NCI-H460 (cell line): ENCODE results near the gene C3. TPM values are rescaled to one million over a fixed set of nuclear protein-coding genes. Genes with fewer than 3 reads are reported as not detected.
"Not testable (repeated sequence)": the region's sequence is repeated elsewhere in the genome, so short reads cannot be mapped to it uniquely, and the experiment has no call there.

Source experiments
- DNase-seq: peaks from one replicate; pipeline ENCODE4 v3.0.0-alpha.2; 2016; ENCODE audit warnings: low read depth; ENCODE audit errors: extremely low read depth
- total RNA-seq: library from RNA; depleted of rRNA; stranded (reverse); fragments of >200 nt; shearing (Covaris generic); gene quantifications from 2 replicates; pipeline ENCODE4 v1.2.3, GENCODE V29; 2014

Gene C3
- total RNA-seq, 1 experiment from 2014 or later = 3.5 TPM

DNA sequence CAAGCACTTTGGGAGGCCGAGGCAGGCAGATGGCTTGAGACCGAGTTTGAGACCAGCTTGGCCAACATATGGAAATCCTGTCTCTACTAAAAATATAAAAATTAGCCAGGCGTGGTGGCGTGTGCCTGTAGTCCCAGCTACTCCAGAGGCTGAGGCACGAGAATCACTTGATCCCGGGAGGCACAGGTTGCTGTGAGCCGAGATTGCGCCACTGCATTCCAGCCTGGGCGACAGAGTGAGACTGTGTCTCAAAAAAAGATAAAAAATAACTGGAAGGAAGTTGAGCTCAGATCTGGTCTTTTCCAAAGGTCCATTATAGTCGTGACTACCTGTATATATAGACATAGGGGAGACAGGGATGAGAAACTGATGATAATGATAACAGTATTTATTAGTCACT is 28.1 kb upstream of the C3 start:
- DNase-seq = not testable (repeated sequence)

DNA sequence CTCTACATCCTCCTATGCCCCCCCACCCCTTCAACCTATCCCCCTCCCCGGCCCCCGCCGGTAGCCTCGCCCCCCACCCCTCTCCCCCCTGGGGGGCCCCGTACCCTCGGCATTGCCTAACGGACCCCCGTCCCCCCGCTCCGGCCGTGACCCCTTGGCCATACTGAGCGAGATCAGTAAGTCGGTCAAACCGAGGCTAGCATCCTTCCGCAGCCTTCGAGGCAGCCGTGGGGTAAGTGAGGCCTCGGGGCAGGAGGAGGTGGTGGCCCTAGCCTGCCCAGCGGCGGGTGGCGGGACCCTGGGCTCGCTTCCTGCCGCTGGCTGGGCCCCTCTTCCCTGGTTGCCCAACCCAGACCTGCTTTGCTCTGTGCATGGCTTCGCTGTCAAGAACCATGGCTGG is 25.5 kb upstream of the C3 start:
- no peak for DNase-seq

DNA sequence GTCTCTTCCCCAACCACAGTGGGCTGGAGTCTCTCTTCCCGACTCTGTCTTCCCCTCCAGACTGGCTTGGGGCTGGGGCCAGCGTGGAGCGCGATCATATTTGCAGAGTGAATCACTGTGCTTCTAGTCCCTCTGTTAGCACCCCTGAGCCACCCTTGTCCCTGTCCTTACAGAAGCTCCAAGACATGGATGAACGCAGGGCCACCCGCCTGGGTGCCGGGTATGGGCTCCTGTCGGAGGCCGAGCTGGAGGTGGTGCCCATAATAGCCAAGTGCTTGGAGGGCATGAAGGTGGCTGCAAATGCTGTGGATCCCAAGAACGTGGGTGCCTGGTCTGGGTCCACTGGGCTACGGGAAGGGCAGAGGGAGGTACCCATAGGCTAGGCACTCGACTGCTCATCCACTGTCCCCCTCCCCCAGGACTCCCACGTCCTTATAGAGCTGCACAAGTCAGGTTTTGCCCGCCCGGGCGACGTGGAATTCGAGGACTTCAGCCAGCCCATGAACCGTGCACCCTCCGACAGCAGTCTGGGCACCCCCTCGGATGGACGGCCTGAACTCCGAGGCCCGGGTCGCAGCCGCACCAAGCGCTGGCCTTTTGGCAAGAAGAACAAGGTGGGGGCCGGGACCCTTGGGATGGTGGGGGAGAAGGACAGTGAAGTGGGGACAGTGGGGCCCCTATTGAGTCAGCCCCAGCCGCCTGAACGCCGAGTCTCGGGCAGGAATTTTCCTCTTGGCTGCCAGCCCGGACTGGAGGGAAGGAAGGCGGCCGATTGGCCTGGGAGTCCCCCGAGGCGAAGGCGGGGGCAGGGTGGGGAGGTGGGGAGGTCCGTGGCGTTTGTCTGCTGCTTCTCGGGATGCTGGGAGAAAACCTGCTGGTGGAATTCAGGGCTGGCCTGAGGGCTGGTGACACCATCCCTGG is 24.2 kb upstream of the C3 start:
- peak; percentile 74 for DNase-seq

DNA sequence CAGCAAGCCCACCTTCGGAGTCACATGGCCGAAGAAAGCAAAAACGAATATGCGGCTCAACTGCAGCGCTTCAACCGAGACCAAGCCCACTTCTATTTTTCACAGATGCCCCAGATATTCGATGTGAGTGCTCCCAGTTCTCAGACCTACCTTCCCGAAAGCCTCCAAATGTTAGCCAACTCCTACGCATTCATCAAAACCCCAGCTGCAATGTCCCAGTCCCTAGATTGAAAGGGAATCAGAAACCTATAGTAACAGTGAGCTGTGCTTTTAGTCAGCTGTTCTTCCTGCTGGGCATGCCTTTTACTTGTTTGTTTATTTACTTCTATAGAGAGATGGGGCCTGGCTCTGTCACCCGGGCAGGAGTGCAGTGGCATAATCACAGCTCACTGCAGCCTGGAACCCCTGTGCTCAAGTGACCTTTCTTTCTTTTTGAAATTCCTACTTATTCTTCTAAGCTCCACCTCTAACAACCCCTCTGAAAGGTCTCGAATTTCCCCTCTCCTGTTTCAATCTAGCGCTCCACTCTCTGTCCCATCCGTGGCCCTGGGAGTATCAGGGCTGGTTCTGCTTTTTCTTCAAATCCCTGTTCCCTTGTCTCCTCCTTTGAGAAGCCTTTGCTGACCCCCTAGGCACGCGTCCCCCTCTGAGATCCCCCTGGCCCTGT is 23.4 kb upstream of the C3 start:
- DNase-seq = no peak

DNA sequence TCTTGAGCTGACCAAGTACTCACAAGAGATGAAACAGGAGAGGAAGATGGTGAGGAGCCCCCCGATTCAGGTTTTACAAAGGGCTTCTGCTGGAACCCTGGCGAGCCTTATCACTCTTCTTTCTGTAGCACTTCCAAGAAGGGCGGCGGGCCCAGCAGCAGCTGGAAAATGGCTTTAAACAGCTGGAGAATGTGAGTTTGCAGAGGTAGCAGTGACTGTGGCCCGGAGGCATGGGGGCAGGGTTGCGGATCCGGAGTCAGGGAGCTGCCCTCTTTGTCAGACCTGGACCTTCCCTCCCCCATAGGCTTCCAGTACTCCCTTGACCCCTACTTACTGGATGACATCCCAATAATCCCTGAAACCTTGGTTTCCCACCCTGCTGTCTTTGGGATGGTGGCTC is 22.6 kb upstream of the C3 start:
- DNase-seq = no peak

DNA sequence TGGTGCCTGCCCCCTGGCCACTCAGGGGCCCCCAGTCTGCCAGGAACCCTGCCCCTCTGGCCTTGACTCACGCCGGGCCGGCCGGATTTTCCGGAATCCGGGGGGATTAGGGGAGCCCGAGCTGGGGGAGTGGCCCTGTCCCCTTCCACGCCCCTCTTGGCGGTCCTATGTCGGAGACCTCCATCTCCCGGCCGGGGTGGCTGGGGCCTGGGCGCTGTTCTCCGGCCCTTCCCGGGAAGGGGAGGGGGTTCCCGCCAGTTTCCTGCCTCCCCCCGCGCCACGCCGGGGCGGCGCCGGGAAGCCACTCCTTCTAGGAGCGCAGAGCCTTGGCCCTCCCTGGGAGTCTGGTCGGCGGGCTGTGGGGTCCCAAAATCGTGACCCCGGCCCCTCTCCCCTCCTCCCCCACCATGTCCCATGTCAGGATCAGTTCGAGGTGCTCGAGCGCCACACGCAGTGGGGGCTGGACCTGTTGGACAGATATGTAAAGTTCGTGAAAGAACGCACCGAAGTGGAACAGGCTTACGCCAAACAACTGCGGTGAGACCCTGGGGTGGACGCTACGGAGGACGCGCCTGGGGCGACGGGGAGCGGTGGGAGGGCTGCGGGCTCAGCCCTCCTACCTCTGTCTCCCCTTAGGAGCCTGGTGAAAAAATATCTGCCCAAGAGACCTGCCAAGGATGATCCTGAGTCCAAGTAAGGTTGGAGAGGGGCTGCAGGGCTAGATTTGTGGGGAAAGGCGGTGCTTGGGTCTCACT is 20.3 kb upstream of the C3 start:
- DNase-seq = no peak

DNA sequence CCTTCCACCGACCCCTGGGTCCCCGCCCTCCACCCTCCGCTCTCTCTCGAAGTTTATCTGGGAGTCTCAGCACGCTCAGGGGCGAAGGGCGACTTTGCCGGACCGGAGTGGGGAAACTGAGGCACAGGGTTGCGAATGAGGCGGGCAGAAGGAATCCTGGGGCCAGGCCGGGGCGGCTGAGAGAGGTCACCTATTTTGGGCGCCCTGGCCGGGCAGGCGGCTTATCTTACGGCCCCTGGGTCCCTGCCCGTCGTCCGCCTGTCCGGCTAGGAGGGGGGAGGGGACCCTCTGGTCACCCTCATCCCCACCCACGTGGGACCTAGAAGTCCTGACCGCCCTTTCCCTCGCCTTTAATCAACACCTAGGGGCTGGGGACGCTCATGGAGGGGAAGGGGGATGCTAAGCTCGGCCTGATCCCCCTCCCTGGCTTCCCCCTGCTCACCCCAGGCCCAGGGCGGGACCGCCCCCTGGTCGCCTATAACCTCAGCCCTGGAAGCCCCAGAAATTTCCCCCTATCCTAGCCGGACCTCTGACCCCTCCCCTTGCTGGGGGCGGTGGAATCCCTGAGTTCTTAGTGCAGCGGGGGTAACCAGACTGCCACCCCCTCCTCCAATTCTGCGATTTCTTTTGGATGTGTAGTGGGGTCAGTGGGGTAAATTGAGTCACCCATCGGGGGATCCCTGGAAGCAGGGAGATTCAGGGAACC is 19.6 kb upstream of the C3 start:
- DNase-seq = peak; percentile 7

DNA sequence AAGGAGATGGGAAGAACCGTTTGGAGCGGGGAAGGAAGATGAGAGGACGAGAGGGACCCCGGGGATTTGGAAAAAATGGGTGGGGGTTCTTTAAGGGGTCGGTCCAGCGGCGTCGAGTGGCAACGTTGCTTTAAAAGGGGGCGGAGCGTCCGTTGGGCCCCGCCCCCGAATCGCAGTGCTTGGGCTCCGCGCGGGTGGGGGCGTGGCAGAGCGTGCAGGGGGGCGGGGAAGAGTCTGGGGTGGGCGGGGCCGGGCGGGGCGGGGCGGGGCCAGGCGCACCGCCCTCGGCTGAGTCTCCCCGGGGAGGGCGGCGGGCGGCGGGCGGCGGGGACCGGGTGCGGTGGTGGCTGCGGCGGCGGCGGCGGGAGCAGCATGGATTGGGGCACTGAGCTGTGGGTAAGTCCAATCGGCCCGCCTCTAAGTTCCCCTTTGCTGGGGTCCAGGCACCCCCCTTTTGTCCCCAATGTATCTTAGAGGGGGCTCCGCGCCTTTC is 19.0 kb upstream of the C3 start, which contains the start of gene TRIP10:
TRIP10 (plus strand) TSS at position 291 of the 493 bp plus-strand sequence; CDS start at position 373, 82 bp downstream.
- peak; percentile 61 for DNase-seq

DNA sequence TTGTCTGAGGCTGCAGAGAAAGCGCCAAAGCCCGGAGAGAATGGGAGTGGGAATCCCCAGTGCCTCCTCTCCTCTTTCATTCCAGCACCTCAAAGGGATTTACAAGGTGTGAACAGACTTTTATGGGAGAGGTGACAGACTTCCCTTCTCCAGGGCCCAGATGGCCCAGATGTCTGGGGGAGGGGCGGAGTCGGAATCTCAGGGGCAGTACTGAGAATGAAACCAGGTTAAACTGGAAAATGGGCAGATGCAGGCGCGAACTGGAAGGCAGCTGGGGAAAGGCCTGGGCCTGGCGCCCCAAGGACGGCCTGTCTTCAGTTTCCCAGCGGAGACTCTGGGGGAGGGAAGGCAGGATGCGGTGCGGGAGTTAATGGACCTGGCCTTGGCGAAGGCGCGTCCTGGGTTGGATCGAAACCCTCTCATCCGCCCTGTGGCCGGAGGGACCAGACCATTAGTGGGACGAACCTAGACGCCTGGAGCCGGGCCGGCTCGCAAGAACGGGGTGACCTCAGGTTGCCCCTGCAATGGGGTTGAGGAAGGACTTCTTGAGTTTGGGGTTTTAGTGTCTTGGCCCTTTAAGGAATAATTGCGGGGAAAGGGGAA is 18.4 kb upstream of the C3 start:
- DNase-seq = peak; percentile 11

DNA sequence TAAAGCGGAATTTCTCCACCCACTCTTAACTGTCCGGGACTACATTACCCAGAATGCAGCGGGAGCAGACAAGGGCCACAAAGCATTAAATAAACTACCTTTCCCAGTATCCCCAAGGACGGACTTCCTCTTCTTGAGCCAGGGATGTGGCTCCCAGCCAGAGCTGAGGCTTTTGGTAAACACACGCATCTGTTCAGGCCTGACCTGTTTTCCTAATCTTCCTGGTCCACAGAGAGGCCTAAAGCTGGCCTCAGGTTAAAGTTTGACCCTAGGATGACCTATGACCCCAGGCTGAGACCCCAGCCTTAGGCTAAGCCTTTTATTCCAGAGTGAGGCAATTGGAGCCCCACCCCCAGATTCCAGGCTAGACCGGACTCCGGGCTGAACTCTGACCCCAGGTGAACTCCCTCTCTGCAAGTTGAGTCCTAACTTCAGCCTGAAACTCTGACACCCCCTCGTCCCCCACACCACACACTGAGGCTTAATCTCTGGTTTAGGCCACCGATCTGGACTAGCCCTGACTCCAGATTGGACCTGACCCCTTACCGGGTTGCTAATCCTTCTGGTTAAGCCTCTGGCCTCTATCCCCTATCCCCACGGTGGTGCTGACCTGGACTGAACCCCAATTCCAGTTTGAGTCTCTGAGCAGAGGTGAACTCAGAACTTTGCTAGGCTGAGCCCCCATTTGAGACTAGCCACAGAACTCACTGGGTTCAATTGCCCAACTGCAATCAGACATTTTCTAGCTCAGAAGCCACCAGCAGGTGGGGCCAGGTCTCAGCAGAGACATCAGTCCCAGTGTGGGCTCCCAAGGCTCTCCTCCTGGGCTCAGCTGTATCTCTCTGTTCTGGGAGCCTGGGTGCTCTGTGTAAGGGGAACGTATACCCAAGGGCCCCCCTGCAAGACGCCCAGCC is 17.7 kb upstream of the C3 start:
- peak; percentile 85 for DNase-seq

DNA sequence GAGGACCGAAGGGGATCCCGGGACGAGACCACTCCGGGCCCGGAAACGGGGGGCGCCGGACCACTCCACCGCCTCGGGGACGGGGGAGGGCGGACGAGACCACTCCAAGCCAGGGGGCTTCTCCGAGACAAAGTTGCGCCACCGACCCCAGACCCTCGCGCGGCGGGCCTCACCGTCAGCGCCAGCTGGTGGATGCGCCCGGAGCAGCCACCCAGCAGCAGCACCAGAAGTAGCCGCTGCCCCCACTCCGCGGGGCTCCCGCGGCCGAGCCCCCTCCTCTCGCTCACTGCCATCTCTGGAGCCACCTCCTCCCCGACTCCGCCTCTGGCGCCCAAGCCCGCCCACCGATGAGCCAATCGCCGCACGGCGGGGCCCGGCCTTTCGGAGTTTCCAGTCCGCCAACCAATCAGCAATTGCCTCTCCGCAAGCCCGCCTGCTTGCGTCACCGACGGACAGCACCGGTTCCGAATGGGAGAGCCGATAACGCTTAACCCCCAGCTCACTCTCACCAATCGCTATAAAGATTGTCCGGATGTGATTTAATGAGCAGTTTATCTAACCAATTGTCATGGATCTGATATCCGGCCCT is 16.9 kb upstream of the C3 start, which contains the start of gene GPR108:
GPR108 (minus strand) TSS at position 297 of the 589 bp plus-strand sequence; CDS start at position 293, 4 bp downstream.
- DNase-seq = peak; percentile 99

DNA sequence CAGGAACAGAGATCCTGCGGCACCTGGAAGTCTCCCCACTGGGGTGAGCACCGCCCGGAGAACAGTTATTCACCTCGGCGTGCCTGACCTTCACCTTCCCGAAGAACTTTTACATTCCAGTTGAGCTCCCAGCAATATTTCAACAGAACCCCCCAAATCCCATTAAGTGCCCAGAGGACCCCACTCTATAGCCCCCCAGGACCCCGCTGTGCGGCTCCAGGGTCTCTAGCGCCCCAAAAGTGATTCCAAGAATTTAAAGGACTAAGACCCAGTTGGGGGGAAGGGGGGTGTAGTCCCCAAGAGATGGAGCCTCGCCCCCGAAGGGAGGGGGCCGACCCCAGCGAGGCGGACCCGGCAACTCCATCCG is 16.4 kb upstream of the C3 start:
- no peak for DNase-seq

DNA sequence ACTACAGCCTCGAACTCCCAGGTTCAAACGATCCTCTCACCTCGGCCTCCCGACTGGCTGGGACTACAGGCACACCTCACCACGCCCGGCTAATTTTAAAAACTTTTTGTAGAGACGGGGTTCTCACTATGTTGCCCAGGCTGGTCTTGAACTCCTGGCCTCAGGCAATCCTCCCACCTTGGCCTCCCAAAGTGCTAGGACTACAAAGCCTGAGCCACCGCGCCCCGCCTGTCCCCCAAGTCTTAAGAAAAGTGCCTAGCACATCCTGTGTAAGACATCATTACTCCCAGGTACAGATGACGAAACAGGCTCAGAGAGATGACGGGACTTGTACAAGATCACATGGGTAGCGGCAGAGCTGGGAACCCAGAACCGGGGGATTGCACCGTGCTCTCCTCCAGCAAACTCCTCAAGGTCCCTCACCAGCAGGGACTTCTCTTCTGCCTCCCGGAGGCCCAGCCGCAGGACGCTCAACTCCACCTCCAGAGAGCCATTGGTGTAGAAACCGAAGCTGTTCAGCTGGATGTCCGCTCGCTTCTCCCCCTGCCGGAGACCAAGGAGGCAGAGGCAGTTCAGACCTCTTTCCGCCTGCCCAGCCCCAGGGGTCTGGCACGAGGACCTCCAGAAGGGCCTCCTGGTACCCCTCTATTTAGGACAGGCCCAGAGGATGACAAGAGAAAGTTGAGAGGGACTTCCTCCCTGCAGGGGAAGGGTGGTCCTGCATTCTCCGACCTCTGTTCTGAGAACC is 15.9 kb upstream of the C3 start:
- peak; percentile 74 for DNase-seq

DNA sequence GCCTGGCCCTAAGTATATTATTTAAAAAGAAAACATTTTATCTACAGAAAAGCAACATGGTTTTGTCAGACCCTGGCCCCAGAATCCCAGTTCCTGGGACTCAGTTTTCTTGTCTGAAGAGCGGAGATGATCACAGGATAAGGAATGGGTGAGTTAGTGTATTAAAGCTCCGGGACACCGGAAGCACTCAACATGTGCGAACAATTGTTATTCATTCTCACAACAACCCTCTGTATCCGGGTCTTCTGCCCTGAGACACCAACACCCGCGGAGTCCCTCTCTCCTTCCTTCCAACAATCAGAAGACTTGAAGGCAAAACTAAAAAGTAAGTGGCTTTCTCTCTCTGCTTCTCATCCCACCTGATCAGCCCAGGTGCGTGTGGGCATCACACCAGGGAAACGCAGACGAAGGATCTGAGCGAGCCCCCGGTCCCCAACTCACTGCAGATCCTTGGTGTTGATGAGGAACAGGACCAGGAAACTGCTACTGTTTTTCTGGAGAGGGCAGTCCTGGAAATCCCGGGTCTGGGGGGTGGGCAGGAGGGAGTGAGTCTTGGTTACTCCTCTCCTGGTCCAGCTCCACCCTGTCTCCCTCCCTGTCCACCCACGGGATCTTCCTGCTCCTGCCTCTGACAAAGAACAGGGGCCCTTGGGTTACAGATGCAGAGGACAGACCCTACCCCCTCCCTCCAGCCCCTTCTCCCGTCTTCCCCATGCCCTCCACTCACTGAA is 14.9 kb upstream of the C3 start:
- no peak for DNase-seq

DNA sequence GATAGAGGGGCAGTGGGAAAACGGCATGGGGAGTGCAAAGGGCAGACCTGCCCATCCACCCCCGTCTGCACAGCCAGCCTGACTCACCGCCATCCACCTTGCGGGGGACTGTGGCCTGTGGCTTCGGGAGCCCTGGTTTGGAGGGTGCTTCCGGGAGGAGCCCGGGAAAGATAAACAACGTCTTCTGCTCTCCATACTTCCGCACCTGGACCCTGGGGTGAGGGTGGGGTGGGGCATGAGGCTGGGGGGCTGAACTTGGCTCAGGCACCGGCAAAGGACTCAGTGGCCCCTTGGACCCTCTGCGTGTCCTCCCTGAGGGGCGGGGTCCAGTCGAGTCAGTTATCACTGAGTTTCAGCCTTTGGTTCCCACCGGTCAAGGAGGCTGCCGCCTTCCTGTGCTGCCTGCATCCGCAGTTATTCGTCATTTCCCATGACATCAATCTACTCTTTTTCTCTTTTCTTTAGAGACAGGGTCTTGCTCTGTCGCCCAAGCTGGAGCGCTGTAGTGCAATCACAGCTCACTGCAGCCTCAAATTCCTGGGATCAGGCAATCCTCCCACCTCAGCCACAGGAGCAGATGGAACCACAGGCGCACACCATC is 13.7 kb upstream of the C3 start:
- no peak for DNase-seq

DNA sequence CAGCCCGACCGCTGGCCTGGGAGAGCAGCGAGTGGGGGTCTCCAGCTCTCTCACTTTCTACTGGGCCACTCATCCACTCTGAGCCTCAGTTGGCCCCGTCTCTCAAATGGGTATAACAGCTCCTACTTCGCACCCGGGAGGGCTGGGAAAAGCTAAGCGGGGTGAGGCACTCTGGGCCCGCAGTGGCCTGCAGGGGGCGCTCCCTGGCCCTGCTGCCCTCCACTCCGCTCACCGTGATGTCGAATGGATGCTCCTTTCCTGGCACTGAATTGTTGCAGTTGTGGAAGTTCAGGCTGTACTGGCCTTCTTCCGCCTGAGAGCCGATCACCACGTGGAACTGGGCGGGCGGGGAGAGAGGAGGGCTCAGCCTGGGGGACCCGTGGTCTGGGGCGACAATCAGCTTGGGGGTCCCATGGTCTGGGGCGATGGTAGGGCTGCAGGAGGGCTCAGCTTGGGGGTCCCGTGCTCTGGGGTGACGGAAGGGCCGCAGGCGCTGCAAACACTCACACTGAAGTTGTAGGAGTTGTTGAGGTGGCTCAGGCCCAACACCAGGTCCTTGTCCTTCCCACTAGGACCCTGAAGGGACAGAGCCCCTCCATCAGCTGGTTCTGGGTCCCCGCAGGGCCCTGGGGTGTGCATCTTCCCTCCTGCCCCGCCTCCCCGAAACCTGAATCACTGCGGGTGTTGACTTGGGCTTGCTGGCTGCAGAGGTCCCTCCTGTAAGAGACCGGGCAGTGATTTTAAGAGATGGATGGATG is 13.1 kb upstream of the C3 start:
- DNase-seq = no peak
